GM15510 (cell line): ENCODE results near the gene CLEC7A.

Source experiments
- POLR2A ChIP-seq: IDR thresholded peaks from 3 replicates; pipeline ENCODE4 v1.6.1; 2011; ENCODE audit warnings: borderline replicate concordance; ENCODE audit not compliant: insufficient read length; ENCODE audit errors: extremely low read depth

The CLEC7A gene

DNA sequence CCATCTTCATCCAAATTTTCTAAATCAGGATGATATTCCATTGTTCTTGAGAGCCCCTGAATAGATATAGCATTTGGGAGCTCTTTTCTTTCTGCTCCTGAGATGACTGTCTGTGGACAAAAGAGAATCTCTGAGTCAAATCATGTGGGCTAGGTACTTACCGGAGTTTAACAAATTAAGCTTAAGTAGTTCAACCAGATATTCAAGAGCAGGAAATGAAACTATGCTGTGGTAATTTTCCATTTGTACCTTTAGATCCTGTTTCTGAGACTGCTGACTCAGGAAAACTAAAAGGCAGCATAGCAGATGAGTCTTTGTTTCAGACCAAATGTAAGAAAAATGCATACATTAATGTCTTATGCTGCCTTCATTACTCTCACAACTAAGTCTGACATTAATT is at the start of gene CLEC7A:
Gene CLEC7A (minus strand): TSS at position 158 of the 400 bp plus-strand sequence. CDS start 117 bp downstream, at position 41.
- no peak for TF ChIP-seq POLR2A

DNA sequence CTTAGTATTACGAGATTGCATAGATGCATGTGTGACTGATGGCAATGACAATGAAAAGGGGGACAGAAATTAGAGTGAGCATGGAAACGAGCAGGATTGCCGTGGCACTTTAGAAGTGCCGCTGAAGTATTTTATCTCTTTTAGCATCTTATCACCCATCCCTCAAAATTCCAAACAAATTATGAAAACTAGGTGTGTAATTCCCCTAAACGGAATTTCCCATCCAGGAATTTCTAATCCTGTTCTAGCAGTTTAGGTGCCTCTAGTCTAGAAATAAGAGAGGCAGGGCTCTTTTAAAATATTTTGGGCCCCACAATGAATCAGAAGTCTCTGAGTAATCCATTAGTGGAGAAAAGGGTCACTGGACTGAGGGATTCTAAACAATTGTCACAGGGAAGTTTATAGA is 49.8 kb upstream of the CLEC7A start:
- TF ChIP-seq POLR2A, result no peak

DNA sequence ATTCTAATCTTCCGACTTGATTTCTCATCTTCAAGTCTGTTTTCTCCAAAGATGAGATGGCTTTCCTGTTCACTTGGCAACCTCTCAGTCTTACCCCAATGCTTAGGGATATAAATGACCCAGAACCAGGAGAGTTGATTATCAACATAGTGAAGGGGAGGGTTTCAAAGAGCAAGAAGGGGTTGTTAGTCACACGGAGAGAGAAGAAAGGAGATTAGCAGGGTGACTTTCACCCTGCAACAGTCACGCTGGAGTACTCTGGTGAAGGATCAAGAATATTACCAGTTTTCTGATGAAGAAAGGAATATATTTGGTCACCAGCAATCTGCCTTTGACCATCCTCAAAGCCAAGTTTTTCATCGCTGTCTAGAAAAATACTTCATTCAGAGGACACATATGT is 48.8 kb upstream of the CLEC7A start, which contains the start of gene TMEM52B:
Gene TMEM52B (plus strand): TSS at position 212 of the 400 bp plus-strand sequence. CDS start 543 bp downstream, outside the sequence.
- TF ChIP-seq POLR2A, result no peak

DNA sequence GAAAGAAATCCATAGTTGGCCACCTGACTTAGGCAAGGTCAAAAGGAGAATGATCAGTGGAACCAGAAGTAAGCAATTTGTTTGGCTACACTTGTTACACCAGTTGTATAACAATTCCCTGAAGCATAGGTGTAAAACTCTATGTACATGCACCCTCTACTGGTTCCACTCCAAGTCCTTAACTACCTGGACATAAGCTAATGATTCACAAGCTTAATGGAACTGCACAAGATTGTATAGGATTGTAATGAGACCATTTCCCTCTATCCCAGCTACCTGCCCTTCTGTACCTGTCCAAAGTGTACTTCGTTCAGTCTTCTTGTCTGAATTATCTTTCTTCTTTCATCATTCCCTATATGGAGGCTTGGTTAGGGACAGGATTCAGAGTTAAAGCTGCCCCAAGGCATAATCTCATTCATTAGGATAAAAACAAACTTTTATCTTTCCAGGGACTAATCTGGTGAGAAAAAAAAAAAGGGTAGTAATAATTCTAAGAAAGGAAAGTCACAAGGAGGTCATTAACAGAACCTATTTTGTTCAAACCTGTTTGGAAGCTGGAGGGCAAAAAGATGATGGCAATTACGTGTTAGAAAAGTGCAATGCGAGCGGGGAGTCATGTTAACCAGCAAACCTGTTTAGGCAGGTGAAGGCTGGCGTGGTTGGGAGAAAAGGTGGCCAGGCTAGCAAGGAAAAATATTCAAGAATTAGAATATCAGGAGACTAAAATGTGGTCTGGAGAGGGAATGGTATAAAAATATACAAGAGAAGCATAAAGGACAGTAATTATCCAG is 46.0 kb upstream of the CLEC7A start:
- no peak for TF ChIP-seq POLR2A

DNA sequence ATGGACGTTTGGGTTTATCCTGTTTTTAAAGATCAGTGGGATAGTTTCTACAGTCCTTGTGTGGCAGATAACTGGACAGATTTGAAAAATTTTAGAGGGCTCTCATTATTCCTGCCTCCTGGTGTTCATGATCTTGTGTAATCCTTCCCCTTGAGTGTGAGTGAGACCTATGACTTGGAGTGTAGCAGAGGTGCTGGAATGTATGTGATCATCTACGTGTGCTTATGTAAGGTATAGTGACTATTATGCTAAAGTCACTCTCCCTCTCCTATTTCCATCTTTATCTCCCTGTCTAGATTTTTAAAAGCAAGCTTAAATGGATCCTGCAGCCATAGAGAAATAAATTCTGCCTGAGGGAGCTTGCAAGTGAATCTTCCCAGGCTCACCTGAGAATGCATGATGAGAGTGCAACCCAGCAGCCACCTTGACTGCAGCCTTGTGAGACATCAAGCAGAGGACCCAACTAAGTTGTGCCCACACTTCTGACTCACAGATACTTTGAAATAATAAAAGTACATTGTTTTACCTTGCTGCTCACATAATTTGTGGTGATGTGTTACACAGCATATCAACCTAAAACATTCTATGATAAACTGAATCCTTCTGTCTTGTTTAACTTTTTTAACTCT is 45.1 kb upstream of the CLEC7A start:
- no peak for TF ChIP-seq POLR2A

DNA sequence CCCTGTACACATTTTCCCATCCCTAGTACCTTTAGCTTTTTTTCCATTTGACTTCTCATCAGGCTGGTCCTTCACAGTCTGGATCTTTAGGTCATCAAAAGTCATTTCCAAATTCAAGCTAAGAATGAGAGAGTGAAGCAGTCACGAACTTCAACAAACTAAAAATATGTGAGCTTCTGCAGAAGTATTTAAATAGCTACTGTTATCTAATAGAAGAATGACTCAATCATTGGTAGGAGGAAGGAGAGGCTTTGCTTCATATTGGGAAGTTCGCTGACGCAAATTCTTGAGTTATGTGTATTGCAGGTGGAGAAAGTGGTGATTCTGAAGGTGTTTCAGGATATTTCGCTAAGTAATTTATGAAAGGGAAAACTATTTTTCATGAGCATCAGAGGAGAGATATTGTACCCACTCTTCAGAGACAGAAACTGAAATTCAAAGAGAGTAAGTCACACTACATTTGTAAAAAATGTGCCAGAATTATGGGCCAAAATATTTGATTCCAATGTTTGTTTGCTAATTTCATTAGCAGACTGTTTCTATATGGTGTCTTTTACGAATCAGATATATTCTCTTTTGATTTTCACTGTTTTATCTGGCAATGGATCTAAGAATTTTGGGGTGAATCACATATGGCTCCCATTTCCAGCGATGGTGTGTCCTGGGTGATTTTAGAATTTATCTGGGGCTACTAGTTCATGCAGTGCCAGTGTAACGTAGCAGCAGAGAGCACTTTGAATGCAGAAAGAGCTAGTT is 42.2 kb upstream of the CLEC7A start, which contains the start of gene OLR1:
Gene OLR1 (minus strand): TSS at position 160 of the 756 bp plus-strand sequence. CDS start 55 bp downstream, at position 105.
- no peak for TF ChIP-seq POLR2A

DNA sequence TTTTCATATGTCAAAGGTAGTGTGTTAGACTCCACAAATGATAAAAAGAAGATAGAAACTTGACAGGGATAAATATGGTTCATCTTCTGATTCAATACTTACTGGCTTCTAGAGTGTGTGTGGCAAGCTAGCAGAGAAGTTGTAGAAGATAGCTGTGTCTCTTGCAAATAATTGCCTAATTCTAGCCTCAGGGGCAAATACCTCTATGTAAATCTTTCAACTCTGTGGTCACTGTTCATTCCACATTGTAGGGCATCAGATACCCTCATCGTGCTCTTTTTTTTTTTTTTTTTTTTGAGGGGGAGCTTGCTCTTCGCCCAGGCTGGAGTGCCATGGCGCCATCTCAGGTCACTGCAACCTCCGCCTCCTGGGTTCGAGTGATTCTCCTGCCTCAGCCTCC is 40.2 kb upstream of the CLEC7A start:
- TF ChIP-seq POLR2A, result no peak

DNA sequence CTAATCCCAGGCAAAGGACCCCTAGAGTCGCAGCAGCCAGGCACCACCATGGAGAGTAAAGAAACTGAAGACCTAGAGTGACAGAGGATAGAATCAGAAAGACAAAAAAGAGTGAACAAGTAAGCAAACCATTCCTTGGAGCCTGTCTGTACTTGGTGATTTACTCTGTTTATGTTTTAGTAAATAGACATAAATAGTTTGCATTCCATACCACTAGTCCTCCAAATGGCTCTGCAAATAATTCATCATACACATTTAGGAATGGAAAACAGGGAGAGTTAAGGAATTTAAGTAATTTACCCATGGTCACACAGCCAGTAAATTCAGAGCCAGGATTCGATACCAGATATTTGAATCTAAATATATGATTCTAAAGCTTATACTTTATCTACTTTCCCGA is 39.1 kb upstream of the CLEC7A start:
- TF ChIP-seq POLR2A, result no peak

DNA sequence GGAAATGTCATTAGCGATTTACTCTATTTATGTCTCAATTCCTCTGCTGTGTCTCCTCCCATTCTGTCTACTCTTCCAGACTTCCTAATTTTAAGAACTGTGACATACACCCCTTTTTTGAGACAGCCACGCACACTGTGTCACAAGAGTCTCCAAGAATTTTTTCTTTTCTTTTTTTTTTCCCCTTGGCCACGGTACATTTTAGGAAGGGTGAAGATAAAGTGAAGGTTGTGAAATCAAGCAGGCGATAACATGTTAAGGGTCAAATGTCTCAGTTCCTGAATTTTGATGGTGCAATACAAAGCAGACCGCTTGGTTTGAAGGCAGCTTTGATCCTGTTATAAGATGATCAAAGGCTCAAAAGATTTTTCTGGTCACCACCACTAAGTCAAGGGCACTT is 37.6 kb upstream of the CLEC7A start:
- TF ChIP-seq POLR2A, result no peak

DNA sequence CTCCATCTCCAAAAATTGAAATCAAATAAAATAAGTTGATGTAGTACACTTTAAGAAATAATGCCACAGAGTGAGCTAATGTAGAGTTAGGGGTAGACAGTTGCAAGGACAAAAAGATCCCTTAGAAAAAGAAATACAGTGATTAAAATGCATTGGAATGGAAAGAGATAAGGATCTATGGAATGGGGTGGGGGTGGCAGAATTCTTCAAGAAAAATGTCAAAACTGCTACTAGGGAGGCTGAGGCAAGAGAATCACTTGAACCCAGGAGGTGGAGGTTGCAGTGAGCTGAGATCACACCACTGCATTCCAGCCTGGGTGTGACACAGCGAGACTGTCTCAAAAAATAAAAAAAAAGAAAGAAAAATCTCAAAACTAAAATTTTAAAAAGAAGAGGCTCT is 35.4 kb upstream of the CLEC7A start:
- TF ChIP-seq POLR2A, result no peak

DNA sequence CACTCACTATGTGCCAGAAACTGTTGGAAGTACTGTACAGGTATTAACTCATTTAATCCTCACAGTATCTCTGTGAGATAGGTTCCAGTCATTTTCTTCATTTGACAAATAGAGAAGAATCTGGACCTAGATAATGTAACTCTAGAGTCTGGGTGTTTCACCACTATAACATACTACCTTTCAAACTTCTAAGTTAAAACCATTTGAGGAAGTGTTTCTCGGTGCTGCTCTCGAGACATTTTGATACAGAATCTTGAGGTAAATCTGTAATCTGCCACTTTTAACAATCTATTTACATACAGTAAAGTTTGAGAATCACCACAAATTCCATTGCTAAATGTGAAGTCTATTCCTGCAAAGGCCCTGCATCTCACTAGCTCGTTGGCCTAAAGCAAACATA is 33.1 kb upstream of the CLEC7A start:
- no peak for TF ChIP-seq POLR2A

DNA sequence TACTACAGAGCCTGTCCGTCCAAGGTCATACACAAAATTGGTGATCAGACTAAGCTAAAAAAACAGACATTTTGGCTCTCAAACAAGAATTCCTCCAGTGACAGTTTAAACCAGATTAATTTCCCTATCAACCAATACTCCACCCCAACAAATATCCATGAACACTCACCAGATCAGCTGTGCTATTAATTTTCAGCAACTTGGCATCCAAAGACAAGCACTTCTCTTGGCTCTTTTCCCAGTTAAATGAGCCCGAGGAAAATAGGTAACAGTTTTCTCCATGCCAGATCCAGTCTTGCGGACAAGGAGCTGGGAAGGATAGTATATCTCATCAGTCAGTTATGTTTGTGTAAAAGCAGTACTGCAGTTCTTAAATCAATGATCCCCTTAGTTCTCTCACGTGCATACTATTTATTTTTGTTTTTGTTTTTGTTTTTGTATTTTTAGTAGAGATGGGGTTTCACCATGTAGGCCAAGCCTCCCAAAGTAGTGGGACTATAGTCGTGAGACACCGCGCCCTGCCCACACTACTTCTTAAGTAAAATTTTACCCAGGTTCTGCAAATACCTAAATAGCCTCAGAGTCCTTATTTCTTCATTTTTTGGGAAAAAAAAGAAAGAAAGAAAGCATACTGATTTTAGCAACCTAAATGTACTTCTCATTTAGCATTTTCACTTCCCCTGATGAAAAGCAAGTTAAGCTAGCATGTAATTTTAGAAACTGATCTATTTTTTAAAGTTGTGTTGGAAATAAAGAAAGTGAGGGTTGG is 30.8 kb upstream of the CLEC7A start:
- no peak for TF ChIP-seq POLR2A

DNA sequence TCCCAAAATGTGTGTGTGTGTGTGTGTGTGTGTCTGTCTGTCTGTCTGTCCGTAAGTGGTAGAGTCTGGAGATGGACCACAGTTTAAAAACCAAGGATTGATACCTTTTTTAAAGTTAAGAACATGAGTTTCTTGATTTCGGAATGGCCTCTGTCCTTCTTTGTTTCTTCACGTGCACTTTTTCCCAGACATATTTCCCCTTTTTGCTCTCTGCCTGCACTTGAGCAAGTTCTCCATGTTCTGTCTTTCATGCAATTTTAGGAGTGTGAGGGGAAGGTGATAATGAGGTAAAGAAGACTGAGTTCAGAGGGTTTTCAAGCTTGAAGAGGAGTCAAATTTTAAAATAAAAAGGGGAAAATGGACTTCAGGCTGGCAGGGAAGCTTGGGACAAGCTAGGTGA is 29.3 kb upstream of the CLEC7A start:
- no peak for TF ChIP-seq POLR2A

DNA sequence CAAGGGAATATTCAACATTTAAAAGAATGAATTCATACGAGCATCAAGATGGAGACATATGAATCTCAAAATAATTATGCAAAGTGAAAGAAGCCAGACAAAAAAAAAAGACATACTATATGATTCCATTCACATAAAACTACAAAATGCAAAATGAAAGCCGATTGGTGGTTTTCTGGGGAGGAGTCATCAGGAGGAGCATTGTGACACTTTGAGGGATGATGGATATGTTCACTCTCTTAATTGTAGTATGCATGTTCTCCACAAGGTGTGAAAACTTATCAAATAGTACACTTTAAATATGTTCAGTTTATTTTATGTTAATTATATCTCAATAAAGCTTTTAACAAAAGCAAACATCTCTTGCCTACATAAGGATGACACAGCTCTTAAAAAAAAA is 28.4 kb upstream of the CLEC7A start:
- no peak for TF ChIP-seq POLR2A
